OCI-LY3 (cell line): Measurements from ENCODE around the gene MAPKAP1.

ENCODE experiments used
- EZH2phosphoT487 ChIP-seq: fragments of 200-600 bp; shearing (Covaris generic); IDR thresholded peaks from 2 replicates; pipeline ENCODE4 v1.6.1; 2018; ENCODE audit warnings: antibody characterized with exemption, mixed run types, low read depth
- TF ChIP-seq, protein P1 (sequence below): fragments of 200-600, 300-600 bp; sonication (generic); IDR thresholded peaks from 2 replicates; pipeline ENCODE4 v1.5.1; 2014; ENCODE audit warnings: antibody characterized with exemption, low read length, low read depth

DNA sequence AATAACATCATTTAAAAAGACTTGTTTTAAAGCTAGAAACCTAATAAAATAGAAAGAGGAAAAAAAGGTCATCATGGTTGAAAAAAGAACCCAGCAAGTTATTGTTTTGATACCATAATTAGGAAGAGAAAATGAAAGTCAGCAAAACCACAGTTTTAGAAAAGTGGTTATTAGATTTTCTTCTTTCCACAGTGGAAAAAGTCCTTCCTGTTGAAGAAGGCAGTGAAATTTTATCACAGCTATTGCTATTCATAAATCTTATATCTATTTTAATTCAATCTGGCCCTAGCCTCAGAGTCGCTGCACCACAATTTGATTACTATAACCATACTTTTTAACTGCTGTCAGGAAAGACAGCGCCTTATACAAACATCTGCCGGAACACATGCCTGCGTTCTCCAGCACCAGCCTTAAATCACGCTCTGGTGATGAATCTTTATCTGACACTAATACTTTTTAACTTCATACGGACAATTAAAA is 60.3 kb downstream of the MAPKAP1 start:
- TF ChIP-seq, protein P1, sequence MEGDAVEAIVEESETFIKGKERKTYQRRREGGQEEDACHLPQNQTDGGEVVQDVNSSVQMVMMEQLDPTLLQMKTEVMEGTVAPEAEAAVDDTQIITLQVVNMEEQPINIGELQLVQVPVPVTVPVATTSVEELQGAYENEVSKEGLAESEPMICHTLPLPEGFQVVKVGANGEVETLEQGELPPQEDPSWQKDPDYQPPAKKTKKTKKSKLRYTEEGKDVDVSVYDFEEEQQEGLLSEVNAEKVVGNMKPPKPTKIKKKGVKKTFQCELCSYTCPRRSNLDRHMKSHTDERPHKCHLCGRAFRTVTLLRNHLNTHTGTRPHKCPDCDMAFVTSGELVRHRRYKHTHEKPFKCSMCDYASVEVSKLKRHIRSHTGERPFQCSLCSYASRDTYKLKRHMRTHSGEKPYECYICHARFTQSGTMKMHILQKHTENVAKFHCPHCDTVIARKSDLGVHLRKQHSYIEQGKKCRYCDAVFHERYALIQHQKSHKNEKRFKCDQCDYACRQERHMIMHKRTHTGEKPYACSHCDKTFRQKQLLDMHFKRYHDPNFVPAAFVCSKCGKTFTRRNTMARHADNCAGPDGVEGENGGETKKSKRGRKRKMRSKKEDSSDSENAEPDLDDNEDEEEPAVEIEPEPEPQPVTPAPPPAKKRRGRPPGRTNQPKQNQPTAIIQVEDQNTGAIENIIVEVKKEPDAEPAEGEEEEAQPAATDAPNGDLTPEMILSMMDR: no peak
- no peak for TF ChIP-seq EZH2phosphoT487
